Muscle of leg (tissue), 11 donors: ENCODE measurements around the gene C16orf74. TPM values are rescaled to one million over a fixed set of nuclear protein-coding genes. Genes with fewer than 3 reads are reported as not detected.

ENCODE experiments used
- DNase-seq: peaks from one replicate; pipeline ENCODE4 v3.0.0; 2013
- H3K27ac ChIP-seq: one replicate; pipeline ENCODE4 v1.5.1; 2013; ENCODE audit warnings: mild to moderate bottlenecking, low read length, control low read depth
- H3K27me3 ChIP-seq: one replicate; pipeline ENCODE4 v1.6.1; 2013; ENCODE audit warnings: low read length; ENCODE audit not compliant: control insufficient read depth, insufficient read depth
- H3K36me3 ChIP-seq: one replicate; pipeline ENCODE4 v1.6.1; 2013; ENCODE audit warnings: low read length; ENCODE audit not compliant: control insufficient read depth, insufficient read depth
- H3K4me1 ChIP-seq: one replicate; pipeline ENCODE4 v1.6.1; 2013; ENCODE audit warnings: low read length; ENCODE audit not compliant: control insufficient read depth, insufficient read depth
- H3K4me3 ChIP-seq: one replicate; pipeline ENCODE4 v1.5.1; 2013; ENCODE audit warnings: low read length, control low read depth
- H3K9me3 ChIP-seq: replicated peaks from 2 replicates; pipeline ENCODE4 v1.6.1; 2013; ENCODE audit warnings: low read depth, low read length; ENCODE audit not compliant: control insufficient read depth
- WGBS: methylation state at CpG from one replicate; pipeline ENCODE4 v1.1.5; 2013; ENCODE audit warnings: missing lambda C conversion rate; ENCODE audit not compliant: insufficient coverage; 5-methylcytosine and 5-hydroxymethylcytosine counted together
- polyA plus RNA-seq, 8 donors: library from polyadenylated mRNA; unstranded; fragments of 120-200 nt; gene quantifications; one replicate each; pipeline versions ENCODE4 v1.2.1 to v1.2.3, GENCODE V29; 2013; ENCODE audit warnings: inconsistent platforms in 1 of 8, low replicate concordance in 1 of 8; ENCODE audit not compliant: insufficient read length in 8 of 8, insufficient read depth in 1 of 8
- total RNA-seq: library from RNA; stranded (reverse); fragments of 120-200 nt; gene quantifications from one replicate; pipeline ENCODE4 v1.2.4, GENCODE V29; 2013

C16orf74 gene
- total and polyA plus RNA-seq, 9 donors = 1.2 to 2.9 (median 1.8) TPM

DNA sequence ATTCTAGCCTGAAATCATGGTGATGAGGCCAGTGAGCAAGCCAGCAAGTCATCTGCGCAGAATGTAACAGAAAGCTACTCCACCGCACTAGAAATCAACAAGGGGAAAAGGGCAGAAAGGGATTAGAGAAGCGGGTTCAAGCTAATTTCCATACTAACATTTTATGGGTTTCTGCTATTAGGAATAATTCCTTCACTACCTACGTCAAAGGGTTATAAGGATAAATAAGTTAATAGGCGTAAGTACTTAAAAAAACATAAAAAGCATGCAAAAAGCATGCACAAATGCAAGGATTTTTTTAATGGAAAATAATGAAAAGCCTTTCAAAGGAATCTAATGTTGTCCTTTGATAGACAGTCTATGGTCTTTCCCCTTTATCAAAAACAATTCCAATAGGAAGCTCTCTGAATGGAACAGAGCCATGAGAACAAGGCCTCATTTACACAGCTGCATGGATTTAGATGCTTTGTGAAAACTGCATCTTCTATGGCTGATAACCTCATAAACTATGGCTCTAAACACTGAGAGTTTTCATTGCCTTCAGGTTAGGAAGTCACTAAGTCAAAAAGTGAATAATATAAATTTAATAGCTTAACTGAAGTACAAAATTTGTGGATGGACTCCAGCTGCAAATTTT lies 42.9 kb upstream of the C16orf74 start:
- no peak for DNase-seq
- Histone ChIP-seq H3K27me3 (no peaks in the 10 kb centered on the region), H3K4me3 (no peak overlapping the region), H3K9me3 (peaks cover 4% of the 10 kb centered on the region), H3K36me3 (peaks cover 44% of the 10 kb centered on the region), H3K4me1 (peaks cover 7% of the 10 kb centered on the region), H3K27ac (no peak overlapping the region)
- WGBS = no CpG with 5 or more reads among the region's 5 CpGs

DNA sequence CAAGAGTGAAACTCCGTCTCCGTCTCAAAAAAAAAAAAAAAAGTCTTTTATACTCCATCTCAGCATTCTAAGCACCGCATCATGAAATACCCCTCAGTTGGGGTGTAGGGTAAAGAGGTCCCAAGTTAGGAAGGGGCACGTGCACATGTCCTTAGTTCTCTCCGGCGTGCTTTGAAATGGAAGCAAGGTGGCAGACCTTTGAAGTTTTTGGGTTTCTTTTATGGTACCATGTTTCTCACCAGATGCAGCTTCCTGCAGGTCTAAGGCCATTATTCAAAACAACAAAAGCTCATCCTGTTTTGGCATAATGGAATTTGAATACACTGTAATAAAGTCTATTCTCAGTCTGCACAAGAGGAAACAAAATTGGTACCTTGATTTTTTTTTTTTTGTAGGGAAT lies 38.9 kb upstream of the C16orf74 start:
- Histone ChIP-seq H3K4me3 (no peak overlapping the region), H3K9me3 (peaks cover 4% of the 10 kb centered on the region), H3K27ac (no peak overlapping the region), H3K36me3 (peaks cover 59% of the 10 kb centered on the region), H3K27me3 (no peaks in the 10 kb centered on the region), H3K4me1 (no peaks in the 10 kb centered on the region)
- DNase-seq = no peak
- no CpG with 5 or more reads among the region's 6 CpGs for WGBS

DNA sequence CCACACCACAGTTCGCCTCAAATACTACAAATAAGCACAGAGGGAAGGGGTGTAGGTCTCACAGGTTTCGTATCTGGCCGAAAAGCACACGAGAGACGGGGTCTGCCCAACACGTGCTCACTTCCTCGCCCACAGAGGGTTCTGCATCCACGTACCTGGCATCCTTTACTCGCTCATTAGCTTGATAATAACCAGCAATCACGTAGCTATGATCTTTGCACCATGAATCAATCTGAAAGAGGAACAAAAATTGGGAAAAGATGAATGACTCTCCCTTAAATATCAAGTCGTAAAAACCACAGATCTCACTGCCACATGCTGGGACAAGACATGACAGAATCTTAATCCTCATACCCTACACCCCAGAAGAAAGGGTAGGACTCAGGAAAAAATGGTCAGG lies 37.9 kb upstream of the C16orf74 start:
- DNase-seq = no peak
- H3K4me1 ChIP-seq = no peaks in the 10 kb centered on the region
- WGBS = 93% methylated on average over 7 of the region's 11 CpGs
- peaks cover 4% of the 10 kb centered on the region for H3K9me3 ChIP-seq
- no peaks in the 10 kb centered on the region for H3K27me3 ChIP-seq
- H3K4me3 ChIP-seq = no peak overlapping the region
- H3K36me3 ChIP-seq = peaks cover 59% of the 10 kb centered on the region
- no peak overlapping the region for H3K27ac ChIP-seq

DNA sequence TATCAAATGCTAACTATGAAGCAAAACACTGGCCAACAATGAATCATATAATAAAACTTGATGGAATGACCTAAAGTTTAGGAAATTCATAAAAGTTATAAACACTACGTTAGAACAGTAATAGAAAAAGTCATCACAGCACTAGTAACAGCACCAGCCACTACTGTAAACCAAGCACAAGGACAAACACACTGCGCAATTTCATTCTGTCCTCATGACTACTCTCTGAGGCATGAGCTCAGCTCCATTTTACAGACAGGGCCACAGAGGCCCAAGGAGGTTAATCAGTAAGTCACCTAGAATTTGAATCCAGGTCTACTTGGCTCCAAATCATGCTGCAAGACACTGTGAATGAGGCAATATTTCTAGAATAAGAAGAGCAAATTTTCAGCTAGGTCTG lies 35.0 kb upstream of the C16orf74 start:
- no peaks in the 10 kb centered on the region for H3K9me3 ChIP-seq
- H3K27me3 ChIP-seq = no peaks in the 10 kb centered on the region
- H3K36me3 ChIP-seq = peaks cover 49% of the 10 kb centered on the region
- no CpG with 5 or more reads among the region's 2 CpGs for WGBS
- no peak overlapping the region for H3K4me3 ChIP-seq
- no peak overlapping the region for H3K27ac ChIP-seq
- peaks cover 6% of the 10 kb centered on the region for H3K4me1 ChIP-seq
- DNase-seq = no peak

DNA sequence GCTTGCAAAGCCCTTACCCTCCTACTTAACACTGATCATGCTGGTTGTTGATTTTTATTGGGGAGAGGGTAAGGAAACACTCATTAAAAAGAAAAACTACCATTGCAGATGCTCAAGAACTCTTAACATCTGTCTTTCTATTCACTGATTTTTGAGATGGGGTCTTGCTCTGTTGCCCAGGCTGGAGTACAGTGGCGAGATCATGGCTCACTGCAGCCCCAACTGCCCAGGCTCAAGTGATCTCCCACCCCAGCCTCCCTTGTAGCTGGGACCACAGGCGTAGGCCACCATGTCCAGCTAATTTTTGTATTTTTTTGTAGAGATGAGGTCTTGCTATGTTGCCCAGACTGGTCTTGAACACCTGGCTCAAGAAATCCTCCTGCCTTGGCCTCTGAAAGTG lies 33.9 kb upstream of the C16orf74 start:
- Histone ChIP-seq H3K27me3 (no peaks in the 10 kb centered on the region), H3K4me3 (no peak overlapping the region), H3K27ac (no peak overlapping the region), H3K4me1 (peaks cover 6% of the 10 kb centered on the region), H3K9me3 (no peaks in the 10 kb centered on the region), H3K36me3 (peaks cover 56% of the 10 kb centered on the region)
- no peak for DNase-seq
- no CpG with 5 or more reads among the region's 2 CpGs for WGBS

DNA sequence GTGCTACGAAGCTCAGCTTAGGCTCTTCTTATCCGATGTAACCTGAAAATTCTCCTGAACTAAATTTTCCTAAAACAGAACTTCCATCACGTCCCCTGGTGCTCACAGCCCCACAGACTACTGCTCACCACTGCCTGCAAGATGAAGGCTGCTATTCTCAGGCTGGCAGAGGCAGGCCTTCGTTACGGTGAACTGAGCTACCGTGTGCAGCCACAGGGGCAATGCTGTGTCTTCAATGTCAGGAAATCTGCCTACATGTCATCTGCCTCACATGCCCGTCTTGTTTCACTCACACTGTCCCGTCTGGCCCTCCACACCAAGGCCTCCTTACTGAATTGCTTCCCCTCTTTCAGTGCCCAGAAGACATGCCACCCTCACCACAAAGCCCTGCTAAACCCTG lies 32.5 kb upstream of the C16orf74 start:
- 88% methylated on average over 8 of the region's 8 CpGs for WGBS
- Histone ChIP-seq H3K4me3 (no peak overlapping the region), H3K9me3 (no peaks in the 10 kb centered on the region), H3K4me1 (peaks cover 6% of the 10 kb centered on the region), H3K36me3 (peaks cover 62% of the 10 kb centered on the region), H3K27me3 (no peaks in the 10 kb centered on the region), H3K27ac (no peak overlapping the region)
- no peak for DNase-seq

DNA sequence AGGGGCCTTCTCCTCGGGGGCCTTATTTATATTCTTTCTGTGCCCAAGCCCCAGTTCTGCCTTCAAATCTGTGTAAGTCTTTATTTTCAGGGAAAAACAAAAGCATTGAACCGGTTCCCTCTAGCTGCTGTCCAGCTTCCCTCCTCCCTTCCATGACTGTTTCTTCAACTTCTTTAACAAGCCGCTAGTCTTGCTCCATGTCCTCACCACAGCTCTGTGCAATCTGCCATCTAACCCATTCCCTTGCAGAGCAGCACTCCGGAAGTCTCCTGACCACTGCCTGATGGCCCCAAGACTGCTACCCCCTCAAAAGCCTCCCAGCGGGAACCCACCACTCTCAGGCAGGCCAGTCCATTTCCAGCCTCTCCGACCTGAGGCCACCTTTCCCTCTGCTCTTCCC lies 31.6 kb upstream of the C16orf74 start:
- H3K27ac ChIP-seq = no peak overlapping the region
- H3K36me3 ChIP-seq = peaks cover 59% of the 10 kb centered on the region
- 75% methylated on average over 6 of the region's 6 CpGs for WGBS
- H3K9me3 ChIP-seq = no peaks in the 10 kb centered on the region
- no peaks in the 10 kb centered on the region for H3K27me3 ChIP-seq
- no peak for DNase-seq
- peaks cover 6% of the 10 kb centered on the region for H3K4me1 ChIP-seq
- H3K4me3 ChIP-seq = no peak overlapping the region

DNA sequence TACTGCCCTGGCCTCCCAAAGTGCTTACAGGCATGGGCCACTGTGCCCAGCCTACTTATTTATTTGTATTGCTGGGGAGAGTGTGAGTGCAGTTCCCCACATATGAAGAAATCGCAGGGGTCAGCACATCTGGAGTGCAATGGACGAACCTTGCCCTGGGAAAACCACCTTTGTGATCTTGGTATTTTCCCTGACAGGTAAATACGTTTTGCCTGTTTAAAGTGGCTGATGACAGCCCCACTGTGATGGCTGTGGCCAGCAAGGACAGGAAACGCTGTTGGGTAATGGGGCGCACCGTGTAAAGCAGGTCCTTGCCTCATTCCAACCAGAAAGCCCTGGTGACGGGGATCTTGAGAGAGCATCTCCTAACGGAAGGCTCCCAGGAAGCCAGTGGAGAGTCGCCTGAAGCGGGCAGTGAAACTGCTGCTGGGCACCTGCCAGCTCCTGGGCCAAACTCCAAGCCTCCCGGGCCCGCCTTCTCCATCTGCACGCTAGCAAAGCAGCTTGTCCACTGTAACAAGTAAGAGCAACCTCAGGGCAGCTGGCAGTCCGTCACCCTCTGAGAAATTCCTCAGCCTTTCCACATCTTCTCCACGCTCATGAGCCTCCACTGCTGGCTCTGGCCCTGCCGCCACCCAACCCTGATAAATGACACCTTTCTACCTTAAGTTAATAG lies 30.9 kb upstream of the C16orf74 start:
- WGBS = 72% methylated on average over 13 of the region's 16 CpGs
- Histone ChIP-seq H3K4me1 (peaks cover 6% of the 10 kb centered on the region), H3K4me3 (no peak overlapping the region), H3K36me3 (peaks cover 58% of the 10 kb centered on the region), H3K9me3 (no peaks in the 10 kb centered on the region), H3K27ac (no peak overlapping the region), H3K27me3 (no peaks in the 10 kb centered on the region)
- DNase-seq = peak; percentile 16

DNA sequence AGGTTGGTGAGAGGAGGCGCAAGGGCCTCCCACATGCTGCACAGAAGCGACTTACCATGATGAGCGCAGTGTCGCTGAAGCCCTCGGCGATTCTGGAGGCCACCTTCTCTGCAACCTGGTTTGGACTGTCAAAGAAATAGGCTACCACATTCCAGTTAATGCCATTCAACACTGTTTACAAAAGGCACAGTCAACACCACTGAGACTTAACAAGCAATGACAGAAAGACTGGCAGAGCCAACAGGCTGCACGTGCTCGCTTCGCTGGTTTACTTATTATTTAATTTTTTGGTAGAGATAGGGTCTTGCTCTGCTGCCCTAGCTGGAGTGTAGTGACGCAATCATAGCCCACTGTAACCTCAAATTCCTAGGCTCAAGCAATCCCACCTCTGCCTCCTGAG lies 30.3 kb upstream of the C16orf74 start:
- H3K4me1 ChIP-seq = peaks cover 6% of the 10 kb centered on the region
- no peak overlapping the region for H3K4me3 ChIP-seq
- H3K9me3 ChIP-seq = no peaks in the 10 kb centered on the region
- peaks cover 55% of the 10 kb centered on the region for H3K36me3 ChIP-seq
- no peaks in the 10 kb centered on the region for H3K27me3 ChIP-seq
- no peak overlapping the region for H3K27ac ChIP-seq
- no peak for DNase-seq
- 96% methylated on average over 6 of the region's 10 CpGs for WGBS

DNA sequence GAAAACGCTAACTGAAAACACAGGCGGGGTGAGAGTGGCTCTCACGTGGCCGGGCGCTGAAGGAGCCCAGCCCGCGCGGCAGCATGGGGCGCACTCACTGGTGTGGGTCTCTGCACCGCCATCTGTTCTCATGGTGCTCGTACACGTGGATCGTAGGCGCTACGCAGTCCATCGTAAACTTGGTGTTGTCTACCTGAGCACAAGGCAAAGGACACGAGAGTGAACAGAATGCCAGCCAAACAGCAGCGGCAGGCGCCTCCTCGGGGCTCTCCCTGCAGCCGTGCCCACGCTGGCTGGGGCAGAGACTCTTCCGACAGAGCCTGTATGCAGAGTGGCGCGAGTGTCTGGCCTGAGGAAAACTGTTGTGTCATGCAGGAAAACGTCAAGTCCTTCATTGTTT lies 29.4 kb upstream of the C16orf74 start:
- 90% methylated on average over 26 of the region's 26 CpGs for WGBS
- DNase-seq = no peak
- no peaks in the 10 kb centered on the region for H3K27me3 ChIP-seq
- H3K4me3 ChIP-seq = no peak overlapping the region
- H3K9me3 ChIP-seq = no peaks in the 10 kb centered on the region
- peaks cover 6% of the 10 kb centered on the region for H3K4me1 ChIP-seq
- no peak overlapping the region for H3K27ac ChIP-seq
- peaks cover 48% of the 10 kb centered on the region for H3K36me3 ChIP-seq
